ENCODE measurements around the gene ST3GAL6. TPM values are rescaled to one million over a fixed set of nuclear protein-coding genes. Genes with fewer than 3 reads are reported as not detected.

The ST3GAL6 gene
- total RNA-seq, 1 experiment from 2014 or later: not detected

DNA sequence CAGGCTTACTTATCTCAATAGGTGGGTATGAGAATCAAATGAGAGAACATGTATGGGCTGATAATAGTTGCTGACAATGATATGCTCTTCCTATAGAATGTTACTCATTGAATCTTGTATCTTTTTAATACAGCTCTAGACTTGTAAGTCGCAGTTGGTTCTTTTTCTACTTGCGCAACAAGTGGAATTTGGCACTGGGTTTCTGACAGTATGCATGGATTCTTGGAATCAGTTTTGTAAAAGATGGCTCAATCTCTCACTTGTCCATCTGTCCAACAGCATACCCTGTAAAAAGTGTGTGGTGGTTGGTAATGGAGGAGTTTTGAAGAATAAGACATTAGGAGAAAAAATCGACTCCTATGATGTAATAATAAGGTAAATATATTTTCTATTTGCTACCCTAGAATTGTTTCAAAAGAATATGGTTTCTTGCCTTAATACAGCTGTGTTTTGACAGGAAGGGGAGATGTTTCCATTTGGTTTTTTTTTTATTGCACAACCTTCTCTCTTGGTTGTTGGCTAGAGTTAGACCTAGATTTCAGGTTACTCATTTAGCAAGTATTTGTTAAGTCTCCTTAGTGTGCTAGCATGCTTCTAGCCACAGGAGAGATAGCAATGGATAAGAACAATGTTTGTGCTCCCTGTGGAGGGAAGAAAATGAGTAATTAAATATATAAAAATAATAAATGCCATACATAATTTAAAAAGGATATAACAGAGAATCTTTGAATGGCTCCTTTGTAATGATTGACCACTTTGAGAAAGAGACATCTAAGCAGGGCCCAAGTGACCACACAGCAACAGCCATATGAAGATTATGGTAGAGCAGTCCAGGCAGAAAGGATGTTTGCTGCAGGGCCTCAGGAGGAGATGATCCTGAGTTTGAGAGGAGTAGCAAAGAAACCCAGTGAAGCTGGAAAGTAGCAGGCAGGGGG, 21.8 kb downstream of the ST3GAL6 start:
- no peak for DNase-seq (ENCODE audit: low read depth in 1 of 2, low spot score in 2 of 2)
- Histone ChIP-seq H3K4me1 (replicated peaks) (no peaks in the 10 kb centered on the region; the same call in 1 of the 2 replicates), H3K27ac (no peak overlapping the region)

GRCh38 chr3:98786364-98787006, 23.3 kb downstream of the ST3GAL6 start:
- H3K4me3 ChIP-seq: no peak overlapping the region
- H3K27ac ChIP-seq: no peak overlapping the region
- no peak for DNase-seq (ENCODE audit: low read depth in 1 of 2, low spot score in 2 of 2)

More for the DNA sequence above, 21.8 kb downstream of the ST3GAL6 start:
- Histone ChIP-seq H3K4me3 (no peak overlapping the region), H3K36me3 (no peaks in the 10 kb centered on the region), H3K9me3 (replicated peaks) (no peaks in the 10 kb centered on the region), H3K27me3 (replicated peaks) (no peaks in the 10 kb centered on the region)

DNA sequence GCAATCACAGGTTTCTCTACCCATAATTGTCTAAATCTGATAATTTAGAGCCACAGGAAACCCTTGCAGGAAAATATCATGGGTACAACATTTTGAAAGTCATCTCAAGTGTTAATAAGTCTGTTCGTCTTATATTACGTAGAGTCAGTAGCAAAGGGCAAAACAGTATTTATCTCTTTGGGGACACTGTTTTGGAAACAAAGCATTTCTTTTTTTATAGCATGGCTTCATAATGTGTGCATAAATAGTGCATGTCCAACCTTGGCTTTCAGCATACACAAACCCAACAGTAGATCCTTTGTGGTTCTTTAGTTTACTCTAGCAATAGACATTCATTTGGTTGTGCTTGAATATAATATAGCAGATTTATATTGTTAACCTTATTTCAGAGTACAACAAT, 24.0 kb downstream of the ST3GAL6 start:
- H3K36me3 ChIP-seq: no peaks in the 10 kb centered on the region
- no peaks in the 10 kb centered on the region for H3K9me3 ChIP-seq (replicated peaks)
- H3K27ac ChIP-seq: no peak overlapping the region
- no peaks in the 10 kb centered on the region for H3K4me1 ChIP-seq (replicated peaks)
- no peak for DNase-seq (ENCODE audit: low read depth in 1 of 2, low spot score in 2 of 2)
- no peaks in the 10 kb centered on the region for H3K27me3 ChIP-seq (replicated peaks)
- H3K4me3 ChIP-seq: no peak overlapping the region

More at GRCh38 chr3:98786364-98787006, 23.3 kb downstream of the ST3GAL6 start:
- no peaks in the 10 kb centered on the region for H3K9me3 ChIP-seq (replicated peaks)
- no peaks in the 10 kb centered on the region for H3K36me3 ChIP-seq
- no peaks in the 10 kb centered on the region for H3K4me1 ChIP-seq (replicated peaks)
- H3K27me3 ChIP-seq (replicated peaks): no peaks in the 10 kb centered on the region

- Histone ChIP-seq H3K4me1 (replicated peaks) (no peaks in the 10 kb centered on the region), H3K4me3 (no peak overlapping the region), H3K27me3 (replicated peaks) (no peaks in the 10 kb centered on the region), H3K9me3 (replicated peaks) (no peaks in the 10 kb centered on the region), H3K36me3 (no peaks in the 10 kb centered on the region), H3K27ac (no peak overlapping the region)
- no peak for DNase-seq (ENCODE audit: low read depth in 1 of 2, low spot score in 2 of 2)
Observed at GRCh38 chr3:98788651-98789050, 25.5 kb downstream of the ST3GAL6 start.

GRCh38 chr3:98791341-98792325, 28.5 kb downstream of the ST3GAL6 start:
- no peaks in the 10 kb centered on the region for H3K27me3 ChIP-seq (replicated peaks)
- no peak for DNase-seq (ENCODE audit: low read depth in 1 of 2, low spot score in 2 of 2)
- H3K4me1 ChIP-seq (replicated peaks): no peaks in the 10 kb centered on the region
- H3K9me3 ChIP-seq (replicated peaks): no peaks in the 10 kb centered on the region
- no peak overlapping the region for H3K27ac ChIP-seq
- peaks cover 4% of the 10 kb centered on the region; the same call in 1 of the 2 replicates for H3K36me3 ChIP-seq
- H3K4me3 ChIP-seq: no peak overlapping the region

- Histone ChIP-seq H3K4me3 (no peak overlapping the region), H3K27me3 (replicated peaks) (no peaks in the 10 kb centered on the region), H3K4me1 (replicated peaks) (no peaks in the 10 kb centered on the region), H3K9me3 (replicated peaks) (no peaks in the 10 kb centered on the region), H3K36me3 (peaks cover 20% of the 10 kb centered on the region), H3K27ac (no peak overlapping the region)
- DNase-seq (ENCODE audit: low read depth in 1 of 2, low spot score in 2 of 2): no peak
Observed at GRCh38 chr3:98793971-98794370, 30.8 kb downstream of the ST3GAL6 start.

DNA sequence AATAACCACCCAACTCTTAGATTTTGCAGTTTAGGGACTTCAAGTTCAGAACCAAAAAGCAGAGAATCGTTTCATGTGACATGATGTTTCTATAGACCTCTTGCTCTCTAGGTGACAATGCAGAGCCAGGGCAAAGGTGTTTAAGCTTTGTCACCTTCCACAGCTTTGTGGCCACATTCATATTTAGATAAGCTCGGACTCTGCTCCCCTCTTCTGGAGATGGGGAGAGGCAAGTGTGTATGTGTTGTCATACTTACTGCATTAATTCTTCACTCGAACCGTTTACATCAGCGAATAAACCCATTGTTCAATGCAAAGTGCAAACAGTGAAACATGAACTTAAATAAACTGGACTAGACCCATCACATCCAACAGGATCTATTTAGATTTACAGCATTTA, 33.2 kb downstream of the ST3GAL6 start:
- Histone ChIP-seq H3K27me3 (replicated peaks) (no peaks in the 10 kb centered on the region), H3K27ac (no peak overlapping the region), H3K4me1 (replicated peaks) (no peaks in the 10 kb centered on the region), H3K4me3 (no peak overlapping the region), H3K36me3 (peaks cover 42% of the 10 kb centered on the region), H3K9me3 (replicated peaks) (no peaks in the 10 kb centered on the region)
- no peak for DNase-seq (ENCODE audit: low read depth in 1 of 2, low spot score in 2 of 2)

- no peak for DNase-seq (ENCODE audit: low read depth in 1 of 2, low spot score in 2 of 2)
- Histone ChIP-seq H3K4me1 (replicated peaks) (no peaks in the 10 kb centered on the region), H3K36me3 (peaks cover 52% of the 10 kb centered on the region), H3K9me3 (replicated peaks) (no peaks in the 10 kb centered on the region), H3K4me3 (no peak overlapping the region), H3K27me3 (replicated peaks) (no peaks in the 10 kb centered on the region), H3K27ac (no peak overlapping the region)
Observed at GRCh38 chr3:98797905-98798304, 34.8 kb downstream of the ST3GAL6 start.

GRCh38 chr3:98798820-98799219, 35.7 kb downstream of the ST3GAL6 start:
- DNase-seq (ENCODE audit: low read depth in 1 of 2, low spot score in 2 of 2): no peak
- H3K9me3 ChIP-seq (replicated peaks): no peaks in the 10 kb centered on the region
- H3K27ac ChIP-seq: no peak overlapping the region
- H3K36me3 ChIP-seq: peaks cover 57% of the 10 kb centered on the region
- no peak overlapping the region for H3K4me3 ChIP-seq
- H3K27me3 ChIP-seq (replicated peaks): no peaks in the 10 kb centered on the region
- H3K4me1 ChIP-seq (replicated peaks): no peaks in the 10 kb centered on the region

GRCh38 chr3:98799479-98799878, 36.3 kb downstream of the ST3GAL6 start:
- Histone ChIP-seq H3K27me3 (replicated peaks) (no peaks in the 10 kb centered on the region), H3K36me3 (peaks cover 57% of the 10 kb centered on the region), H3K4me3 (no peak overlapping the region), H3K9me3 (replicated peaks) (no peaks in the 10 kb centered on the region), H3K27ac (no peak overlapping the region), H3K4me1 (replicated peaks) (no peaks in the 10 kb centered on the region)
- no peak for DNase-seq (ENCODE audit: low read depth in 1 of 2, low spot score in 2 of 2)

DNA sequence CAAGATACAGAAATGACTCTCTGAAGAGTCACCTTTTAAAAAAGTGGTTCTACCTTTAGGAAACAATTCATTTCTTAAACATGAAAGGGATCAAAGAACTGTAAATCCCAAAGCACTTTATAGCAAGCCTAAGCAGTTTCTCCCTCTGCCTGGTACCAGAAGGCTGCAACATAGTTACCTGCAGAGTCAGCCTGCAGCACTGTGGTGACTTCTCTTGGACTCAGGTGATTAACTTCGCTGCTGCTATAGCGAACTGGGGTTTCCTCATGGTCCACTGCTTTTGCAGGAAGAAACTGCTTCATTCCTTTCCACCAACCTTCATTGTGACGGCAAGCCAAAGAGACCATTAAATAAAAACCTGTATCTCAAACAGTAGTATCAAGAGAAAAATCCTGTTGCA, 37.3 kb downstream of the ST3GAL6 start:
- DNase-seq (ENCODE audit: low read depth in 1 of 2, low spot score in 2 of 2): no peak
- H3K4me3 ChIP-seq: no peak overlapping the region
- no peaks in the 10 kb centered on the region for H3K27me3 ChIP-seq (replicated peaks)
- H3K36me3 ChIP-seq: peaks cover 66% of the 10 kb centered on the region
- no peaks in the 10 kb centered on the region for H3K9me3 ChIP-seq (replicated peaks)
- no peaks in the 10 kb centered on the region for H3K4me1 ChIP-seq (replicated peaks)
- H3K27ac ChIP-seq: no peak overlapping the region

- H3K4me1 ChIP-seq (replicated peaks): no peaks in the 10 kb centered on the region
- DNase-seq (ENCODE audit: low read depth in 1 of 2, low spot score in 2 of 2): no peak
- H3K4me3 ChIP-seq: no peak overlapping the region
- no peaks in the 10 kb centered on the region for H3K27me3 ChIP-seq (replicated peaks)
- no peaks in the 10 kb centered on the region for H3K9me3 ChIP-seq (replicated peaks)
- H3K27ac ChIP-seq: no peak overlapping the region
- peaks cover 74% of the 10 kb centered on the region for H3K36me3 ChIP-seq
Observed at GRCh38 chr3:98801043-98801747, 38.1 kb downstream of the ST3GAL6 start.

GRCh38 chr3:98805571-98805970, 42.4 kb downstream of the ST3GAL6 start:
- no peak overlapping the region for H3K27ac ChIP-seq
- H3K4me1 ChIP-seq (replicated peaks): no peaks in the 10 kb centered on the region
- no peaks in the 10 kb centered on the region for H3K9me3 ChIP-seq (replicated peaks)
- H3K36me3 ChIP-seq: peaks cover 80% of the 10 kb centered on the region
- no peak overlapping the region for H3K4me3 ChIP-seq
- no peak for DNase-seq (ENCODE audit: low read depth in 1 of 2, low spot score in 2 of 2)
- H3K27me3 ChIP-seq (replicated peaks): no peaks in the 10 kb centered on the region
